Measurements from ENCODE around the gene GRK3.
"Not testable (repeated sequence)": the region's sequence is repeated elsewhere in the genome, so short reads cannot be mapped to it uniquely, and the experiment has no call there.

GRK3 gene

DNA sequence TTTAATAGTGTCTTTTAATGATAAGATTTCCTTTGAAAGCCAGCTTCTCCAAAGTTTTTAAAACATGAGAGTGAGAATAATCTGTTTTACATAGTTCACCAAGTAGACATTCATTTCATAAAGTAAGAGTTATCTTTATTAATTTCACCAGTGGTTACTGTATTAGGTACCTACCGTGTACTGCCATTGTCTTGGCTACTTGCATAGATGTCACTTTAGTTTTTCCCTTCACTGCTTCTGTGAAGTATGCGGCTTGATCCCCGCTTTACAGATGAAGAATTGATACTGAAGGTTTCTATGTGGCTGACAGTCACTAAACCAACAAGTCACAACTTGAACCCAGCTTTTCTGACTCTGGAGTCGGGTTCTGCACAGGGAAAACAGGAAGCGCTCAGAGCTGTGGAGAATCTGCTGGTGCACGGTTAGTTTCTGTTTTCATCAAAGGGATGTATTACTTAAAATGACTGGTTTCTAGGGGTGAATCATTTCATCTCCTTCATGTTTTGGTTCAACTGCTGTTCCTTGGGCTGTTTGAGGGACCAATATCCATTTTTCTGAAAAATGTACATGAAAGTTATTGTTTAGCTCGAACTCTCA, 138.2 kb downstream of the GRK3 start:
- DNase-seq = peak; percentile 6

- no peak for DNase-seq
Observed at GRCh38 chr22:25704701-25705100, 140.2 kb downstream of the GRK3 start.

DNA sequence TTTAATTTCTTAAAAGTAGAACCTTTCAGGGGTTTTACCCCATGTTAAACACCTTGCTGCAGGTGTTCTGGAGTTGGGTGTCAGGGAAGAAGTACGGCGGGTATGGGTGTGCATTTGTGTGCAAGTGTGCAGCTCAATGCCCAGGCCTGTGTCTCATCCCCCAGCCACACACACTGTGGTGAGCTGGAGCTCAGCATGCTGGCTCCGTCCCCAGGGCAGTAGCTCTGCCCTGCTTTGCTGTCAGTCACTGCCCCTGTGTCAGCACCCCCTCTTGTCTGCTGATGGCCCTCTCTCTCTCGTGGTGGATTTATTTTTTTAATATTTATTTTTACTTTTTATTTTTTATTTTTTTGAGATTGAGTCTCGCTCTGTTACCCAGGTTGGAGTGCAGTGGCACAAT, 141.7 kb downstream of the GRK3 start:
- no peak for DNase-seq

DNA sequence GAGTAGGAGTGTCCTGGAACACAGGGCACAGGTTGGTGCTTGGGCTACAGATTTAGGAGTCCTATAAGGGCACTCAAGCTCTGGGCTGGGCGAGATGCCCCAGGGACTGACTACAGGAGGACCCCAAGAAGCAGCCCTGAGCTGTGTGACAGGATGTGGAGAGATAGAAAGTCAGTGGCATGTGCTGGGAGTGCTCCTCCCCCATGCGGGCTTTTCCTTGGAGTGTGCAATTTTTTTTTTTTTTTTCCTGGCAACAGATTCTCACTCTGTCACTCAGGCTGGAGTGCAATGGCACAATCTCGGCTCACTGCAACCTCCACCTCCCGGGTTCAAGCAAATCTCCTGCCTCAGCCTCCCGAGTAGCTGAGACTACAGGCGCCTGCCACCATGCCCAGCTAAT, 144.0 kb downstream of the GRK3 start:
- not testable (repeated sequence) for DNase-seq

- no peak for DNase-seq
Observed at GRCh38 chr22:25709758-25710157, 145.3 kb downstream of the GRK3 start.

DNA sequence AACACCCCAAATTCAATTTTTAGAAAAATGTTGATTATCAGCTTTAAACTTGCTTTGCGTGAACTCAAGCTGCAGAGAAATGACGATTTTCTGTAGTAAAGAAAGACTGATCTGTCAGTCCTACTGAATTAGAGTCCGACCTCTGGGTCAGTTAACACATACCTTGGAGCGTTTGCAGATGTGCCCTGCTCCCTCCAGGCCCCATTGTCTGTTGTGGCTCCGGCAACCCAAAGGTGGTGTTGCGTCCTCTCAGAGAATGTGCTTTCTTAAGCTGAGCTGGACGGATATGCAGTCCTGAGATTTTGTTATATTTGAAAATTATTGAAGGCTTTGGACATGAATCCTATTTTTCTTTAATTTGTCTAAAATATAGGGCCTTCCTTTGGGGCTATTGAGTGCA, 146.0 kb downstream of the GRK3 start:
- no peak for DNase-seq

GRCh38 chr22:25711491-25711890, 147.0 kb downstream of the GRK3 start:
- DNase-seq = no peak

- no peak for DNase-seq
Observed at GRCh38 chr22:25712661-25713400, 148.4 kb downstream of the GRK3 start.

DNA sequence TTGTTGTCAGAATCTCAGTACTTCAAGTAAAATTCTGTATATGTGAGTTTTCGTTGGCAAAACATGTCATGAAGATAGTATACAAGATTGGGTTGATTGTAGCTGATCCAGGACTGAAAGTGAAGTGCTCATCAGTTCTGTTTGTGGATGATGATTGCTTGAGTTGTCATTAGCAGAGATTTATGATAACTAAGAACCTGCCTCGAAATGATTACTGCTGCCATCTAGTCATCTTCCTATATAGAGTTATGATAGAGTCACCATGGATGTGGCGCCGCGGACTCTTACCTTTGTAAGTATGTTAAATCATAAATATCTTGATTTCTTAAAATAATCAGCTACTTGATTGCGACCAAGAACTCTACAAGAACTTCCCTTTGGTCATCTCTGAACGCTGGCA, 149.6 kb downstream of the GRK3 start:
- DNase-seq = no peak

GRCh38 chr22:25714739-25715138, 150.3 kb downstream of the GRK3 start:
- no peak for DNase-seq

DNA sequence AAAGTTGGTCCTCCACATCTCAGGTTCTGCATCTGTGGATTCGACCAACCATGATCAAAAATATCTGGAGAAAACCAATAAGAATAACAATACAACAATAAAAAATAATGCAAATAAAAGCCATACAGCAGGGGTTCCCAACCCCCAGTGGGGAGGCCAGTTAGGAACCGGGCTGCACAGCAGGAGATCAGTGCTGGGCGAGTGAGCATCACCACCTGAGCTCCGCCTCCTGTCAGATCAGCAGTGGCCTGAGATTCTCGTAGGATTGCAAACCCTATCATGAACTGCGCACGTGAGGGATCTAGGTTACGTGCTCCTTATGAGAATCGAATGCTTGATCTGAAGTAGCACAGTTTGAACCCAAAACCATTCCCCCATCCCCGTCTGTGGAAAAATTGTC, 152.2 kb downstream of the GRK3 start:
- DNase-seq = no peak

- no peak for DNase-seq
Observed at GRCh38 chr22:25718135-25718840, 153.8 kb downstream of the GRK3 start.

DNA sequence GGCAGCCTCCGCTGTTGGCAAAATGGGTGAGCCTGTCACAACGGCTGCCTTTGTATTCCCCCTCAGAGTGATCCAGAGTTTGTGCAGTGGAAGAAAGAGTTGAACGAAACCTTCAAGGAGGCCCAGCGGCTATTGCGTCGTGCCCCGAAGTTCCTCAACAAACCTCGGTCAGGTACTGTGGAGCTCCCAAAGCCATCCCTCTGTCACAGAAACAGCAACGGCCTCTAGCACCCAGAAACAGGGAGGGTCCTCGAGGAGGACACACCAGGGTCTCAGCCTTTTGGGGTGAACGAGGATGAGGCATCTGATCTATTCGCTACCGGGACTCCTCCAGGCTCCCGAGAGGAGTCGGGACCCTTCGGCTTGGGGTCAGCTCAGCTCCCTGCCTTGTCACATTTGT, 157.7 kb downstream of the GRK3 start:
- no peak for DNase-seq

DNA sequence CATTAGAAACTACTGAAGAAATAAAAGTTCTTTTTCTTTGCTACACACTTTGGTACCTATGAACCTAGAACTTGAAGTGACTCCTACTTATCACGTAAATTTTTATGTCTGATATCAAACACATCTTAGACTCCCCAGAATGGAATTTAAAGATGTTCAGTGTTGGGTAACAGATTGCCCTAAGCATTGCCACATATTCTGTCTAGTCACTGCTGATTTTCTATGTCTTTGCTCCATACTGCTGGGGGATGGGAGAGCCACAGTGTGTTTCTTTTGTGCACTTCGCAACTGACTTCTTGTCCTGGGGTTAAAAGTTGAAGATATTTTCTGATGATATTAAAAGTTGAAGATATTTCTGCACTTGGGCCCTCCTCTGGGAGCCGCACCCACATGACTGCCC, 158.2 kb downstream of the GRK3 start:
- no peak for DNase-seq

DNA sequence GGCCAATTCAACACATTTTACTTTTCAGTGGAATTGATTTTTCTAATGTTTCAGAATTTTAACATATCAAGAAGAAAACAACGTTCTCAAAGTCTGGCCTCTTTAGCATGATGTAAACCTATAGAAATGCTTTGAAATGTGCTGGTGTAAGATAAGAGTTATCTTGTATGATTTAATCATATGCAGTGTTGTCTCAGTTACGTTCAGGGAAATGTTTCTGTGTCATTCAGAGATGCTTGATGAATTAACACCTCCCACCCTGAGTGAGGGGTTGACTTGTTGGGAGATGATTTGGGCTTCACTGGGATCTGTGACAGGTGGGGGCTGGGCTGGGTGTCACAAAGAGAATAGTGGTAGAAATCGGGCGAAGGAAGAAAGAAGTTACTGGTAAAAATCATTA, 161.8 kb downstream of the GRK3 start:
- DNase-seq = no peak

- DNase-seq = no peak
Observed at GRCh38 chr22:25728071-25728470, 163.6 kb downstream of the GRK3 start.

DNA sequence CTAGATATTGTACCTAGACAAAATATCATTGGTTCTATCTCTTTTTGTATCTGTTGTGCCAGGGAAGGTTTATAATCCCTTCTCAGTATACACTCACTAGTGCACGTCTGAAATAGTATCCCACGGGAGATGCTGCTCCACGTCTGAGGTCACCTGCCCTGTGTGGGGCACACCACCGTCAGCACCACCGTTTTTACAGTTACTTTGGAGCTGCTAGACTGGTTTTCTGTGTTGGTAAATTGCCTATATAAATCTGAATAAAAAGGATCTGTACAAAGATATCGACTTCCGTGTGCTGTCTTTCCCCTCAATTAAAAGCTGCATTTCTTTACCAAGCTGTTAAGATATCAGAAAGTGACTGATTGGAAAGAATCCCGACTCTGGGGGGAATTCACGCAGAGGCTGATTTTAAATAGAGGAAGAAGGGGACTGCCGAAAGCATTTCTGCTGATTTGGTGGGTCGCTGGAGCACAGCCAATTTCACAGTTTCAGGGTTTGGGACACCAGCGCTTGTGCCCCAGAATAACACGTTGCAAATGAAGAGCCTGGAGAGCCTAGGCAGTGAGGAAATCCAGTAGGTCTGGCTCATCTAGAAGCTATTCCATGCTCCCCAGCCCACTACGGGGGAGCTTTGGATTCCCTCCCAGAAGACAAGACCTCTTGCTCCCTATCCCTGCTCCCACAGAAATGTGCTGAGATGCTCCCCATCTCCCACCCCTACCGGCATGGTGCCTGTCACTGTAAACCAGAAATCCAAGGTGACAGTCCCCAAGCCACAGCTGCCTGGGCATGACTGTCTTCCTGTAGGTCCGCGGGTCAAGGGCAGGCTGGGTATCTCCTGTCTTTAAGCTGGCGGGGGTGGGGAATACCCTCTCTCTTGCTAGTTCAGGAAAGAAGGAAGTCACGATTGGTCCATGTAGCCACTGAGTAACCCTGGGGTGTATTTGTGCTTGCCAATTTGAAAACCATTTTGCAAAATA, 164.8 kb downstream of the GRK3 start:
- DNase-seq = no peak

- no peak for DNase-seq
Observed at GRCh38 chr22:25735650-25736049, 171.2 kb downstream of the GRK3 start.

- no peak for DNase-seq
Observed at GRCh38 chr22:25736378-25737011, 172.0 kb downstream of the GRK3 start.

DNA sequence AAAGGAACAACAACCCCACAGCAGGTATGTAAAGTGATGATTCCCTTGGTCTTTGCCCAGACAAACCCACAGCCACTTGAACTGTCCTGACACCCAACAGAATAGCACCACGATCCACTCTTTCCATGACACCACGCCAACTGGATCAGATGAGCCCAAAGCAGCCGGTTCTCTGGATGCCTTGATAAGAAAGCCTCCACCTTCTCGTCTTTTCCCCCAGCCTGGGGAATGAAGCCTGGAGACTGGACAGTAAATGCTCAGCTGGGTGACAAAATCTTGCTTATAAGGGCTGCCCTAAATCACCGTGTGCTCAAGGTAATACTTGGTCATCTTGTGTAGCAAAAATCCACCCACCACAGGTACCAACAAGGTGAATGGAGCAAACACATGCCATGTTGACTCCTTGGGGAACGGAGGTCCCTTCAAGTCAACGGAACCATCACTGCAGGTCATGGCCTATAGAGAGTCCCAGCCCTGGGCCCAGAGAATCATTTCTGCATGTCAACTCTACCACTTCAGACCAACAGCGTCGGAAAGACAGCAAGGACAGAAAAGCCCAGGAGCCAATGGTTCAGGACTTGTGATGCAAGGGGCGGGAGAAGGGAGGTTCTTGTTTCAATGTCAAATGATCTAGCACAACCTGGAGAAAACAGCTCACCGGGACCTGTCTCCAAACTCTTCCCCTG, 175.3 kb downstream of the GRK3 start:
- DNase-seq = no peak

- DNase-seq = no peak
Observed at GRCh38 chr22:25741692-25742626, 177.5 kb downstream of the GRK3 start, which contains the start of gene MYO18B. TSS of gene MYO18B (plus strand) at chr22:25742188. CDS start at chr22:25761093, 18,905 bp downstream.

All from stimulated activated CD4-positive, alpha-beta T cell treated with anti-CD3 and anti-CD28 coated beads, Interleukin-4, amount 100 ng/mL, for 24 hours (primary cell).